Measurements from ENCODE around the gene PYGM.

GRCh38 chr11:64718780-64719124 lies 41.0 kb downstream of the PYGM start:
- TF ChIP-seq, protein P1, sequence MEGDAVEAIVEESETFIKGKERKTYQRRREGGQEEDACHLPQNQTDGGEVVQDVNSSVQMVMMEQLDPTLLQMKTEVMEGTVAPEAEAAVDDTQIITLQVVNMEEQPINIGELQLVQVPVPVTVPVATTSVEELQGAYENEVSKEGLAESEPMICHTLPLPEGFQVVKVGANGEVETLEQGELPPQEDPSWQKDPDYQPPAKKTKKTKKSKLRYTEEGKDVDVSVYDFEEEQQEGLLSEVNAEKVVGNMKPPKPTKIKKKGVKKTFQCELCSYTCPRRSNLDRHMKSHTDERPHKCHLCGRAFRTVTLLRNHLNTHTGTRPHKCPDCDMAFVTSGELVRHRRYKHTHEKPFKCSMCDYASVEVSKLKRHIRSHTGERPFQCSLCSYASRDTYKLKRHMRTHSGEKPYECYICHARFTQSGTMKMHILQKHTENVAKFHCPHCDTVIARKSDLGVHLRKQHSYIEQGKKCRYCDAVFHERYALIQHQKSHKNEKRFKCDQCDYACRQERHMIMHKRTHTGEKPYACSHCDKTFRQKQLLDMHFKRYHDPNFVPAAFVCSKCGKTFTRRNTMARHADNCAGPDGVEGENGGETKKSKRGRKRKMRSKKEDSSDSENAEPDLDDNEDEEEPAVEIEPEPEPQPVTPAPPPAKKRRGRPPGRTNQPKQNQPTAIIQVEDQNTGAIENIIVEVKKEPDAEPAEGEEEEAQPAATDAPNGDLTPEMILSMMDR (IDR thresholded peaks at IDR 0.05; ENCODE audit: insufficient read depth, low read length): no peak
- no peak for TF ChIP-seq POLR2AphosphoS5 (IDR thresholded peaks at IDR 0.05; ENCODE audit: low read depth)
- TF ChIP-seq, protein P2, sequence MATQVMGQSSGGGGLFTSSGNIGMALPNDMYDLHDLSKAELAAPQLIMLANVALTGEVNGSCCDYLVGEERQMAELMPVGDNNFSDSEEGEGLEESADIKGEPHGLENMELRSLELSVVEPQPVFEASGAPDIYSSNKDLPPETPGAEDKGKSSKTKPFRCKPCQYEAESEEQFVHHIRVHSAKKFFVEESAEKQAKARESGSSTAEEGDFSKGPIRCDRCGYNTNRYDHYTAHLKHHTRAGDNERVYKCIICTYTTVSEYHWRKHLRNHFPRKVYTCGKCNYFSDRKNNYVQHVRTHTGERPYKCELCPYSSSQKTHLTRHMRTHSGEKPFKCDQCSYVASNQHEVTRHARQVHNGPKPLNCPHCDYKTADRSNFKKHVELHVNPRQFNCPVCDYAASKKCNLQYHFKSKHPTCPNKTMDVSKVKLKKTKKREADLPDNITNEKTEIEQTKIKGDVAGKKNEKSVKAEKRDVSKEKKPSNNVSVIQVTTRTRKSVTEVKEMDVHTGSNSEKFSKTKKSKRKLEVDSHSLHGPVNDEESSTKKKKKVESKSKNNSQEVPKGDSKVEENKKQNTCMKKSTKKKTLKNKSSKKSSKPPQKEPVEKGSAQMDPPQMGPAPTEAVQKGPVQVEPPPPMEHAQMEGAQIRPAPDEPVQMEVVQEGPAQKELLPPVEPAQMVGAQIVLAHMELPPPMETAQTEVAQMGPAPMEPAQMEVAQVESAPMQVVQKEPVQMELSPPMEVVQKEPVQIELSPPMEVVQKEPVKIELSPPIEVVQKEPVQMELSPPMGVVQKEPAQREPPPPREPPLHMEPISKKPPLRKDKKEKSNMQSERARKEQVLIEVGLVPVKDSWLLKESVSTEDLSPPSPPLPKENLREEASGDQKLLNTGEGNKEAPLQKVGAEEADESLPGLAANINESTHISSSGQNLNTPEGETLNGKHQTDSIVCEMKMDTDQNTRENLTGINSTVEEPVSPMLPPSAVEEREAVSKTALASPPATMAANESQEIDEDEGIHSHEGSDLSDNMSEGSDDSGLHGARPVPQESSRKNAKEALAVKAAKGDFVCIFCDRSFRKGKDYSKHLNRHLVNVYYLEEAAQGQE (IDR thresholded peaks at IDR 0.05; ENCODE audit: insufficient replicate concordance, low read depth): no peak

Measured in HL-60 (cell line).